ENCODE results near the gene CLN5. TPM values are rescaled to one million over a fixed set of nuclear protein-coding genes. Genes with fewer than 3 reads are reported as not detected.

The CLN5 gene
- total and polyA plus RNA-seq, 11 donors: 11.8 to 19.1 (median 15.9) TPM

DNA sequence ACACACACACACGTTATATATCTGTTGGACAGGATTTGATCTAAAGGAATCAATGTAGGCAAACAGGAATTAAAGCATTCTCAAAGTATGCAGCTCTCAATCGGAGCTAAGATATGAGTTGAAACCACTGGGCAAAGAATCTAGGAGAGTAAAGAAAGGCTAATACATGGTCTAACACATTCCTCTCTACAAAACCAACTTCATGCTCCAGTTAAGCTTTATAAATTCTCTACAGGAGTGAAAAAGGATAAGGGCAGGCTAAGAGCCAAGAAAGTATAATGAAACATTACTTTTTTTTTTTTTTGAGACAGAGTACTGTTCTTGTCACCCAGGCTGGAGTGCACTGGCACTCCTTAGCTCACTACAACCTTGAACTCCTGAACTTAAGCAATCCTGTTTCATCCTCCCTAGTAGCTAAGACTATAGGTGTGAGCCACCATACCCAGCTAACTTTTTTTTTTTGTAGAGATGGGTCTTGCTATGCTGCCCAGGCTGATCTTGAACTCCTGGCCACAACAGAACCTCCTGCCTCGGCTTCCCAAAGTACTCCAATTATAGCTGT lies 24.5 kb downstream of the CLN5 start:
- 73 to 85% (median 80%) methylated on average over 3 of the region's 3 CpGs for WGBS, 4 donors
- Histone ChIP-seq H3K27ac (peak overlapping the region in 9 of 12 donors; percentile 24 to 82 (median 48)), H3K27me3 (no peaks in the 10 kb centered on the region), H3K4me1 (peaks cover 0 to 75% (median 55%) of the 10 kb centered on the region in 12 donors), H3K9me3 (no peaks in the 10 kb centered on the region), H3K4me3 (no peak overlapping the region), H3K36me3 (peaks cover 0 to 94% (median 73%) of the 10 kb centered on the region in 9 donors)
- intact Hi-C loops (cut with DNase I): no loop called here
- peak in 2 of 4 donors; percentile 34 to 47 for ATAC-seq
- TF ChIP-seq POLR2A (IDR thresholded peaks at IDR 0.05): no peak
- TF ChIP-seq, protein P1, sequence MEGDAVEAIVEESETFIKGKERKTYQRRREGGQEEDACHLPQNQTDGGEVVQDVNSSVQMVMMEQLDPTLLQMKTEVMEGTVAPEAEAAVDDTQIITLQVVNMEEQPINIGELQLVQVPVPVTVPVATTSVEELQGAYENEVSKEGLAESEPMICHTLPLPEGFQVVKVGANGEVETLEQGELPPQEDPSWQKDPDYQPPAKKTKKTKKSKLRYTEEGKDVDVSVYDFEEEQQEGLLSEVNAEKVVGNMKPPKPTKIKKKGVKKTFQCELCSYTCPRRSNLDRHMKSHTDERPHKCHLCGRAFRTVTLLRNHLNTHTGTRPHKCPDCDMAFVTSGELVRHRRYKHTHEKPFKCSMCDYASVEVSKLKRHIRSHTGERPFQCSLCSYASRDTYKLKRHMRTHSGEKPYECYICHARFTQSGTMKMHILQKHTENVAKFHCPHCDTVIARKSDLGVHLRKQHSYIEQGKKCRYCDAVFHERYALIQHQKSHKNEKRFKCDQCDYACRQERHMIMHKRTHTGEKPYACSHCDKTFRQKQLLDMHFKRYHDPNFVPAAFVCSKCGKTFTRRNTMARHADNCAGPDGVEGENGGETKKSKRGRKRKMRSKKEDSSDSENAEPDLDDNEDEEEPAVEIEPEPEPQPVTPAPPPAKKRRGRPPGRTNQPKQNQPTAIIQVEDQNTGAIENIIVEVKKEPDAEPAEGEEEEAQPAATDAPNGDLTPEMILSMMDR (IDR thresholded peaks at IDR 0.05): no peak
- DNase-seq: no peak

DNA sequence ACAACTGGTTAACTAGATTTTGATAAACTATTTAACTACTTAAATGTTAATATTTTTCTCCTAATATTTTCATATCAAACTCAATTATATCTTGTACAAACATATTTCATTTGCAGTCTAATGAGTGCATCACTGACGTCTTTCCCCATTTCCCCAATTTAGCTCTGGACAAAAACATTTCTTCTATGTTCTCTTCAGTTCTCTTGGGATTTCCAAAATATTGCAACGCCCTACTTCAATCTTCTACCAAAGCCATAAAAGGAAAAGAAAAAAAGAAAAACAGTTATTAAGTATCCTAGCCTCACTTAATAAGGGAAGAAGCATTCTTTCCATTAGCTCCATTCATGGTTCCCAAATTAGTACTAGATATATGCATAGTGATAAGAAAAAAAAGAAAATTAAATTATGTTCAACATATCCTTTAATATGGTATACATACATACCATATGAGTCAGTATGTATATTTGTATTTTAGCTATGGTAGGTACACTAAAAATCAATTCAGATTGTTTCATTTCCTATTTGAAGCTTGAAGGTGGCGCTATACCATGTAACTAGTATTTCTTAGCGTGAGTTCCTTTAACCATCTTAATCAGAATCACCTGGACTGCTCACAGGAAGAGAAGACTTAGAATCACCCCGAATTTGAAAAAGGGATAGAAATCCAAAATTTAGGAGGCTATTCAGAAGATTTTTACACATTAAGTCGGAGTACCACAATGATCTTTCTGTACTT lies 25.2 kb downstream of the CLN5 start:
- H3K4me3 ChIP-seq: no peak overlapping the region
- no peak for TF ChIP-seq POLR2A (IDR thresholded peaks at IDR 0.05)
- TF ChIP-seq, protein P1 (IDR thresholded peaks at IDR 0.05): no peak
- H3K9me3 ChIP-seq: no peaks in the 10 kb centered on the region
- DNase-seq (no peak), ATAC-seq (peak in 3 of 4 donors; percentile 18 to 27 (median 18))
- peak overlapping the region in 10 of 12 donors; percentile 21 to 82 (median 46) for H3K27ac ChIP-seq
- no peaks in the 10 kb centered on the region for H3K27me3 ChIP-seq
- intact Hi-C loops (cut with DNase I): no loop called here
- peaks cover 0 to 91% (median 66%) of the 10 kb centered on the region in 9 donors for H3K36me3 ChIP-seq
- 85 to 87% (median 87%) methylated on average over 6 of the region's 6 CpGs for whole genome bisulfite sequencing, 4 donors
- peaks cover 0 to 82% (median 62%) of the 10 kb centered on the region in 12 donors for H3K4me1 ChIP-seq

DNA sequence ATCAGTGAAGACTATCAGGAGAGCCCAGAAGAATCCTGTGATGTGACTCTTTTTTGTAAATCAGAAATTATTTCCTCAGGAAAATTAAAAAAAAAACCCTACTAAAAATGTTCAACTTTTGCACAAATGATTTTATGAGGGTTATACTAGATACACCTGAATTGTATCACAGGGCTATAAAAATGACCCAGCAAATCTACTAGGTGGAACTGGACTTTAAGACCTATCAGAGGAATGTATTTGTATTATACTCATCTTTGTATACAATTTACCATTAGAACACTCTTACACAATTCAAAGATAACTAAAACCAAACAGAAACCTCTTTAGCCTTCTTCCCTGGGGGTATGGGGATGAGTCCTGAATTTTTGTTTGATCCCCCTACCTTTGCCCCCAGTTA lies 27.9 kb downstream of the CLN5 start:
- no peaks in the 10 kb centered on the region for H3K27me3 ChIP-seq
- no peak for ATAC-seq
- intact Hi-C loops (cut with DNase I): loop anchor here in 1 of 10 donors (10.0 kb wide), 1 partner anchor 305 kb away; the partner anchor contains the start of gene MYCBP2
- peaks cover 0 to 64% (median 39%) of the 10 kb centered on the region in 9 donors for H3K36me3 ChIP-seq
- no peak overlapping the region for H3K27ac ChIP-seq
- no peak overlapping the region for H3K4me3 ChIP-seq
- H3K9me3 ChIP-seq: no peaks in the 10 kb centered on the region
- TF ChIP-seq, protein P1 (IDR thresholded peaks at IDR 0.05): no peak
- TF ChIP-seq POLR2A (IDR thresholded peaks at IDR 0.05): no peak
- peaks cover under 1 to 99% (median 82%) of the 10 kb centered on the region in 12 donors for H3K4me1 ChIP-seq
- no peak for DNase-seq

DNA sequence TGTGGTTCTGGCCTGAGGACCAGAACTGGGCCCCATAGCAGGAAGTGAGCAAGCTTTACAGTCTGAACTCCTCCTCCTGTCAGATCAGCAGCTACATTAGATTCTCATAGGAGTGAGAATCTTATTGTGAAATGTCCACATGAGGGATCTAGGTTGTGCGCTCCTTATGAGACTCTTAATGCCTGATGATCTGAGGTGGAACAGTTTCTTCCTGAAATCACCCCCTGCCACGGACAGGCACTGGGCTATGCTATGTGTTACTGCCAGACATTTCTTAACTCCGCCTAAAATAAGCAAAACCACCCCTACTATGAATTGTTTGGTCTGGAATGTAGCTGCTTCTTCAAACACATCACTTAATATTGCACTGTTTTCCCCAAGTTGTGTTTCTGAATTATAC lies 30.5 kb downstream of the CLN5 start:
- Histone ChIP-seq H3K36me3 (peaks cover 0 to 38% (median 16%) of the 10 kb centered on the region in 9 donors), H3K27me3 (no peaks in the 10 kb centered on the region), H3K4me1 (peaks cover 6 to 83% (median 71%) of the 10 kb centered on the region in 12 donors), H3K4me3 (peak overlapping the region in 2 of 12 donors; percentile 16 to 20), H3K27ac (no peak overlapping the region), H3K9me3 (no peaks in the 10 kb centered on the region)
- TF ChIP-seq, protein P1 (IDR thresholded peaks at IDR 0.05): no peak
- DNase-seq (no peak), ATAC-seq (no peak)
- whole genome bisulfite sequencing, 4 donors: 45 to 64% (median 50%) methylated on average over 3 of the region's 3 CpGs
- intact Hi-C loops (cut with DNase I): loop anchor here in 1 of 10 donors (10.0 kb wide), 1 partner anchor 302 kb away; the partner anchor contains the start of gene MYCBP2
